ENCODE results near the gene DERL3.

DERL3 gene

DNA sequence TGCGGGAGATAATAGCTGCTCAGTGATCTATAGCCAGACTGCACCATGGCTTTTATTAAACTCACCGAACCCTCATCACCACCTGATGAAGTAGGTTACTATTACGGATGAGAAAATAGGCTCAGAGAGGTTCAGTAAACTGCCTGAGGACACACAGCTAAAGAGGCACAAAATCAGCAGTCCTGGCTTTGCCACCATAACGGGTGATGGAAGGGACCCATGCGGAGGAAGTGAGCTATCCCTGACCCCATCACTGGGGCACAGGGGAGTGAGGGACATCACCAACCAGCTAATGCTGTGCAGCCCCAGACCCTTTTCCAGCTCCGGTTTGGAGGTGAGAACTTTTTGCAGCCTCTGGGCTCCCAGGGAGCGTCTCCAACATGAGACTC lies 7.3 kb upstream of the DERL3 start:
- H3K9me3 ChIP-seq (ENCODE audit: control insufficient read depth, insufficient read depth, low read depth, low read length) = no peaks in the 10 kb centered on the region
- no peak overlapping the region for H3K9ac ChIP-seq (ENCODE audit: low read length)
- no peak overlapping the region for H3K27ac ChIP-seq (ENCODE audit: low read depth, low read length)
- H3K4me1 ChIP-seq (ENCODE audit: control insufficient read depth, insufficient read depth, low read length) = peaks cover 42% of the 10 kb centered on the region
- no peak overlapping the region for H3K4me3 ChIP-seq (ENCODE audit: low read depth, low read length)
- H3K27me3 ChIP-seq (ENCODE audit: control insufficient read depth, insufficient read depth, low read length) = peaks cover 8% of the 10 kb centered on the region; the same call in 1 of the 2 replicates
- no peaks in the 10 kb centered on the region for H3K36me3 ChIP-seq (ENCODE audit: control insufficient read depth, insufficient read depth, low read length)

DNA sequence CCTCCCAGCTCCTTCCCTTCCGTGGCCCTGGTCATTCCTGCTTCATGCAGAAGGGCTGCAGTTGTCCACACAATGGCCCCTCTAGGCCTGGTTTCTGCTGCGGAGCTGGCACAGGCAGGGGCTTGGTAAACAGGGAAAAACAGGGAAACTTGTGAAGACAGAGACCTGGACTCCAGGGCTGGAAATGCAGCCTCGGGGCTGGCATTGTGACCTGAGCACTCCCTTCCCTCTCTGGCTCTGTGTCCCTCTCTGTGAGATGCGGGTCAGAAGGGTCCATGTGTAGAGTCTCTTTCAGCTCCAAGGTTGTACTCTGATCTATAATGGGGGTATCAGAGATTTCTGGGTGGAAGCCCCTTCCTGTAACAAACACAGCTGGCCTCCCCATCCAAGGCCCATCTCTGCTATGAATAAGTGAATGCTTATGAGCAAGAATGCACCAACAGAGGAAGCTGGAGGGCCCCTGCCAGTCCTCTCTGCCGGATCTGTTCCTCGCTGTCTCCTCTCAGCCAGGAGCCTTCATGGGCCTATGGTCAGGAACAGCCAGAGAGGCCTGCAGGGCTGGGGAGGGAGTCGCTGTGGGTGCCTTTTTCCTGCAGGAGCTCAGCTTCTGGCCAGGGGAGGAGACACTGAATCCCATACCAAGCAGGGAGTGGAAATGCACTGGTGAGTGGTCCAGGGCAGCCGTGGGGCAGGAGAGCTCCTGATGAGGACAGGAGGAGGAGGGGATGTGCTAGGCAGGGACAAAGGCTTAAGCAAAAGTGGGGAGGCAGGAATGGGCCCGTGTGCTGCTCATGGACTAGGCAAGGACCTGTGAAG lies 6.7 kb upstream of the DERL3 start:
- H3K4me1 ChIP-seq (ENCODE audit: control insufficient read depth, insufficient read depth, low read length) = peaks cover 42% of the 10 kb centered on the region
- H3K36me3 ChIP-seq (ENCODE audit: control insufficient read depth, insufficient read depth, low read length) = no peaks in the 10 kb centered on the region
- H3K27ac ChIP-seq (ENCODE audit: low read depth, low read length) = no peak overlapping the region
- H3K9ac ChIP-seq (ENCODE audit: low read length) = no peak overlapping the region
- H3K9me3 ChIP-seq (ENCODE audit: control insufficient read depth, insufficient read depth, low read depth, low read length) = no peaks in the 10 kb centered on the region
- H3K27me3 ChIP-seq (ENCODE audit: control insufficient read depth, insufficient read depth, low read length) = peaks cover 9% of the 10 kb centered on the region; the same call in 1 of the 2 replicates
- H3K4me3 ChIP-seq (ENCODE audit: low read depth, low read length) = no peak overlapping the region

- H3K27me3 ChIP-seq (ENCODE audit: control insufficient read depth, insufficient read depth, low read length) = peaks cover 12% of the 10 kb centered on the region; the same call in 1 of the 2 replicates
- H3K4me3 ChIP-seq (ENCODE audit: low read depth, low read length) = no peak overlapping the region
- peaks cover 42% of the 10 kb centered on the region for H3K4me1 ChIP-seq (ENCODE audit: control insufficient read depth, insufficient read depth, low read length)
- no peak overlapping the region for H3K27ac ChIP-seq (ENCODE audit: low read depth, low read length)
- H3K36me3 ChIP-seq (ENCODE audit: control insufficient read depth, insufficient read depth, low read length) = no peaks in the 10 kb centered on the region
- H3K9ac ChIP-seq (ENCODE audit: low read length) = no peak overlapping the region
- H3K9me3 ChIP-seq (ENCODE audit: control insufficient read depth, insufficient read depth, low read depth, low read length) = no peaks in the 10 kb centered on the region
Measured at GRCh38 chr22:23844739-23845202, 6.0 kb upstream of the DERL3 start.

GRCh38 chr22:23842599-23842998 lies 3.8 kb upstream of the DERL3 start:
- Histone ChIP-seq H3K9me3 (ENCODE audit: control insufficient read depth, insufficient read depth, low read depth, low read length) (no peaks in the 10 kb centered on the region), H3K36me3 (ENCODE audit: control insufficient read depth, insufficient read depth, low read length) (no peaks in the 10 kb centered on the region), H3K9ac (ENCODE audit: low read length) (no peak overlapping the region), H3K27ac (ENCODE audit: low read depth, low read length) (no peak overlapping the region), H3K27me3 (ENCODE audit: control insufficient read depth, insufficient read depth, low read length) (peaks cover 12% of the 10 kb centered on the region; the same call in 1 of the 2 replicates), H3K4me3 (ENCODE audit: low read depth, low read length) (no peak overlapping the region), H3K4me1 (ENCODE audit: control insufficient read depth, insufficient read depth, low read length) (peaks cover 32% of the 10 kb centered on the region)

- Histone ChIP-seq H3K9ac (ENCODE audit: low read length) (no peak overlapping the region), H3K27me3 (ENCODE audit: control insufficient read depth, insufficient read depth, low read length) (peaks cover 12% of the 10 kb centered on the region; the same call in 1 of the 2 replicates), H3K9me3 (ENCODE audit: control insufficient read depth, insufficient read depth, low read depth, low read length) (no peaks in the 10 kb centered on the region), H3K4me3 (ENCODE audit: low read depth, low read length) (no peak overlapping the region), H3K27ac (ENCODE audit: low read depth, low read length) (no peak overlapping the region), H3K4me1 (ENCODE audit: control insufficient read depth, insufficient read depth, low read length) (peaks cover 33% of the 10 kb centered on the region), H3K36me3 (ENCODE audit: control insufficient read depth, insufficient read depth, low read length) (no peaks in the 10 kb centered on the region)
Measured at GRCh38 chr22:23841736-23842445, 3.1 kb upstream of the DERL3 start.

DNA sequence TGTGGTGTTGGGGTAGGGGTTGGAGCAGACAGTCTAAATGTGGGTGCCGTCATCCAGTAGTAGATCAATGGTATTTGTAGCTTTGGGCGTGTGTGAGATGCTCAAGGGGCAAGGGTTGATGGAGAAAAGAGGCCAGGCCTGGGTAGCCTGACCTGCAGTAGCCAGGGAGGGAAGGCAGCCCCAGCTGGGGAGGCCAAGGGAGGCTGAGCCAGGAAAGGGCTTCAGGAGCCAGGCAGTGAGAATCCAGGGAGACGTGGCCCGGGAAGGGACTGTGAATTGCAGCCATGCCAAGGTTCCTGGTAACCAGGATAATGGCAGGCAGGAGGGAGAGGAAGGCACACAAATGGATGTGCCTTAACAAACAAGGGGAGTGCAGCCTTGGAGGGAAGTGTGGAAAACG lies 2.5 kb upstream of the DERL3 start:
- H3K9me3 ChIP-seq (ENCODE audit: control insufficient read depth, insufficient read depth, low read depth, low read length) = no peaks in the 10 kb centered on the region
- no peak overlapping the region for H3K4me3 ChIP-seq (ENCODE audit: low read depth, low read length)
- peaks cover 2% of the 10 kb centered on the region for H3K36me3 ChIP-seq (ENCODE audit: control insufficient read depth, insufficient read depth, low read length)
- H3K4me1 ChIP-seq (ENCODE audit: control insufficient read depth, insufficient read depth, low read length) = peaks cover 27% of the 10 kb centered on the region
- no peak overlapping the region for H3K9ac ChIP-seq (ENCODE audit: low read length)
- H3K27ac ChIP-seq (ENCODE audit: low read depth, low read length) = no peak overlapping the region
- peaks cover 12% of the 10 kb centered on the region; the same call in 1 of the 2 replicates for H3K27me3 ChIP-seq (ENCODE audit: control insufficient read depth, insufficient read depth, low read length)

DNA sequence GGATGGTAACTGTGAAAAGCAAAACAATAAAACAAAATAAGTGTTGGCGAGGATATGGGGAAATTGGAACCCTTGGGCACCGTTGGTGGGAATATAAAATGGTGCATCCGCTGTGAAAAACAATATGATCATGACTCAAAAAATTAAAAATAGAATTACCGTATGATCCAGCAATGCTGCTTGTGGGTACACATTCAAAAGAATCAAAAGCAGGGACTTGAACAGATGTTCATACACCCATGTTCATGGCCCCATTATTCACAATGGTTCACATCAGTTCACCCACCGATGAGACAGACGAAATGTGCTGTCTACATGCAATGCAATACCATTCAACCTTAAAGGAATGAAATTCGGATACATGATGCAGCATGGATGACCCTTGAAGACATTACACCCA lies 1.2 kb upstream of the DERL3 start:
- H3K9me3 ChIP-seq (ENCODE audit: control insufficient read depth, insufficient read depth, low read depth, low read length) = no peaks in the 10 kb centered on the region
- H3K4me1 ChIP-seq (ENCODE audit: control insufficient read depth, insufficient read depth, low read length) = peaks cover 14% of the 10 kb centered on the region
- no peak overlapping the region for H3K9ac ChIP-seq (ENCODE audit: low read length)
- no peak overlapping the region for H3K4me3 ChIP-seq (ENCODE audit: low read depth, low read length)
- H3K27me3 ChIP-seq (ENCODE audit: control insufficient read depth, insufficient read depth, low read length) = peaks cover 12% of the 10 kb centered on the region; the same call in 1 of the 2 replicates
- no peak overlapping the region for H3K27ac ChIP-seq (ENCODE audit: low read depth, low read length)
- H3K36me3 ChIP-seq (ENCODE audit: control insufficient read depth, insufficient read depth, low read length) = peaks cover 15% of the 10 kb centered on the region

DNA sequence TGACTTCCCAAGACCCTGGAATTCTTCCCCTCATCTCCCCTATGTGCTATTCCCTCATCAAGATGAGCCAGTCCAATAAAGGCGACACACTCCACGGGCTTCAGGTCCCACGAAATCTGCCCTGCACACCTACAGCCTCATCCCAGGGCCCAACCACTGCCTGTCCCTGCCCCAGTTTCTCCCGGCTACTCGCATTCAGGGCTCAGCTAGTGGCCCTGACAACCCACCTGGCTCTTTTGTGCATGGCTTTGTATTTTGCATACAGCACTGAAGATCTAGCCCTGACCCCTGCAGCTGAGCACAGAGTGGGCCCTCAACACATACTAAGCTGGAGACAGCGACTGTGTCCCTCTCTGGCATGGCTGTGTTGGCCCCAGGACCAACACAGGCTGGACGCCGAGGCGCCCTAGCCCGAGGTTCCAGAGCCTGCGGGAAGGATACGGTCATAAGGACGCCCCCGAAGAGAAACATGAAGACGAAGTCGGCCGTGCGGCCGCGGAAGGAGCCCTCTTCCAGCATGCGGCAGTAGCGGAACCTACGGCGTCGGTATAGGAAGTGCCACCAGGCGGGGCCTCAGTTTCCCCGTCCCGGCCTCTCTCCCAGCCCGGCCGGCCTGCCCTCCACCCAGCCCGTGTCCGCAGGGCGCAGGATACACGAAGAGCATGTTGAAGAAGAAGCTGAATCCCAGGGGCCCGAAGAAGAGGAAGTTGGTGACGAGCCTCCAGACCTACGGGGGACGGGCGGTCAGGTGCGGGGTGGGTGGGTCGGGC lies 710 bp downstream of the DERL3 start:
- H3K27ac ChIP-seq (ENCODE audit: low read depth, low read length) = no peak overlapping the region
- H3K9me3 ChIP-seq (ENCODE audit: control insufficient read depth, insufficient read depth, low read depth, low read length) = no peaks in the 10 kb centered on the region
- peak overlapping the region; percentile 77 for H3K4me3 ChIP-seq (ENCODE audit: low read depth, low read length)
- peak overlapping the region; percentile 31 for H3K9ac ChIP-seq (ENCODE audit: low read length)
- peaks cover 31% of the 10 kb centered on the region for H3K36me3 ChIP-seq (ENCODE audit: control insufficient read depth, insufficient read depth, low read length)
- H3K4me1 ChIP-seq (ENCODE audit: control insufficient read depth, insufficient read depth, low read length) = peaks cover 12% of the 10 kb centered on the region
- H3K27me3 ChIP-seq (ENCODE audit: control insufficient read depth, insufficient read depth, low read length) = peaks cover 12% of the 10 kb centered on the region; the same call in 1 of the 2 replicates

DNA sequence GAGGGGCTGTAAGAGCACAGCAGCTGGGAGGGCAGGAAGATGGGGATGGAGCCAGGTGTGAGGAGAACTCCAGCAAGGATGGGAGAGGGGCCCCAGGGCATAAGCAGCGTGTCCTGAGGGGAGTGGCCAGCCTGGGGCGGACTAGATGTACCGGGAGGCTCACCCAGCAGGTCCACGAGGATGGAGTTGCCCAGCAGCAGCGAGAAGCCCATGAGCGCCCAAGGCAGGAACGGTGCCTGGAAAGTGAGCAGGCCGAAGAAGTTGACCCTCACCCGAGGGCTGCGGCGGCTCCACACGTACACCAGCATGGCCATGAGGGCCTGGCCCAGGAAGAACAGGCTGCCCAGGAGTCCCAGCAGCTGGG lies 1.3 kb downstream of the DERL3 start:
- peaks cover 37% of the 10 kb centered on the region for H3K36me3 ChIP-seq (ENCODE audit: control insufficient read depth, insufficient read depth, low read length)
- no peaks in the 10 kb centered on the region for H3K9me3 ChIP-seq (ENCODE audit: control insufficient read depth, insufficient read depth, low read depth, low read length)
- peaks cover 12% of the 10 kb centered on the region for H3K4me1 ChIP-seq (ENCODE audit: control insufficient read depth, insufficient read depth, low read length)
- no peak overlapping the region for H3K27ac ChIP-seq (ENCODE audit: low read depth, low read length)
- H3K9ac ChIP-seq (ENCODE audit: low read length) = peak overlapping the region; percentile 31
- H3K4me3 ChIP-seq (ENCODE audit: low read depth, low read length) = no peak overlapping the region
- peaks cover 12% of the 10 kb centered on the region; the same call in 1 of the 2 replicates for H3K27me3 ChIP-seq (ENCODE audit: control insufficient read depth, insufficient read depth, low read length)

DNA sequence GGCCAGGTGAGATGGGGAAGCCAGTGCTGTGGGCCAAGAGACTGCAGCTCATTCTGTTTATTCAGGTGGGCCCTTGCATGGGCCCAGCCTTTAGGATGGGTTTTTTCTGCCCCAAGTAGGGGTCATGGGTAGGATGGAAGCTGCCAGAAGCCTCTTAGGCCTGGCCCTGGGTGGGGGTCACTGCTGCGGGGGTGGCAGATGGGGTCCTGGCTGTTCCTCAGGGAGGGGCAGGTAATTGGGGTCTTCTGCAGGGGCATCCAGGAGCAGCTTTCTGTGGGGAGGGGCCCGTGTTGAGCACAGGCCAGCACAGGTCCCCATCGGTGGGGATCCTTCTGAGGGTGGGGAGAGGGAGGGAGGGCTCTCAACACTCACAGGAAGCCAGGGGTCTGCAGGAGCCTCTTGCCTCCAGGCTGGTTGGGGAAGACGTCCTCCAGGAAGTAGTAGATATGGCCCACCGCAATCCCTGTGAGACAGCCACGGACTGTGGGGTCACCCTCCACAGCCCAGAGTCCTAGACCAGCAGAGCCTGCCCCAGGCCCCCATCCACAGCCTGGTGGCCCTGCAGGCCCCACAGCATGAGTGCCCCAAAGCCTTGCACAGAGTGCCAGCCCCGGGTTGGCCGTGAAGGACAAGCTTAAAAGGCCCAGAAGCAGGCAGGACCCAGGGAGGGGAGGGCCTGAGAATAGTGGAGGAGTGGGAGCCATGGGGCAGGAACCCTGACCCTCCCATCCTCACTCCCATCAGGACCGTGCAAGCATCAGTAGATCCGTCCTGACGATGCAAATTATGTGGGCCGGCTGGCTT lies 1.9 kb downstream of the DERL3 start:
- H3K9me3 ChIP-seq (ENCODE audit: control insufficient read depth, insufficient read depth, low read depth, low read length) = no peaks in the 10 kb centered on the region
- peaks cover 11% of the 10 kb centered on the region; the same call in 1 of the 2 replicates for H3K27me3 ChIP-seq (ENCODE audit: control insufficient read depth, insufficient read depth, low read length)
- H3K4me1 ChIP-seq (ENCODE audit: control insufficient read depth, insufficient read depth, low read length) = peaks cover 12% of the 10 kb centered on the region
- no peak overlapping the region for H3K4me3 ChIP-seq (ENCODE audit: low read depth, low read length)
- H3K27ac ChIP-seq (ENCODE audit: low read depth, low read length) = no peak overlapping the region
- H3K9ac ChIP-seq (ENCODE audit: low read length) = no peak overlapping the region
- H3K36me3 ChIP-seq (ENCODE audit: control insufficient read depth, insufficient read depth, low read length) = peaks cover 43% of the 10 kb centered on the region
